Measurements from ENCODE around the gene OR2Z1.
"Not testable (repeated sequence)": the region's sequence is repeated elsewhere in the genome, so short reads cannot be mapped to it uniquely, and the experiment has no call there.

- TF ChIP-seq, protein P1, sequence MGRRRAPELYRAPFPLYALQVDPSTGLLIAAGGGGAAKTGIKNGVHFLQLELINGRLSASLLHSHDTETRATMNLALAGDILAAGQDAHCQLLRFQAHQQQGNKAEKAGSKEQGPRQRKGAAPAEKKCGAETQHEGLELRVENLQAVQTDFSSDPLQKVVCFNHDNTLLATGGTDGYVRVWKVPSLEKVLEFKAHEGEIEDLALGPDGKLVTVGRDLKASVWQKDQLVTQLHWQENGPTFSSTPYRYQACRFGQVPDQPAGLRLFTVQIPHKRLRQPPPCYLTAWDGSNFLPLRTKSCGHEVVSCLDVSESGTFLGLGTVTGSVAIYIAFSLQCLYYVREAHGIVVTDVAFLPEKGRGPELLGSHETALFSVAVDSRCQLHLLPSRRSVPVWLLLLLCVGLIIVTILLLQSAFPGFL (CRISPR knock-in tag; IDR thresholded peaks at IDR 0.05; ENCODE audit: borderline replicate concordance) = not testable (repeated sequence)
- TF ChIP-seq ZNF263 (CRISPR knock-in tag; IDR thresholded peaks at IDR 0.05; ENCODE audit: low read depth); MAX (CRISPR knock-in tag; IDR thresholded peaks at IDR 0.05); CREM (CRISPR knock-in tag; IDR thresholded peaks at IDR 0.05); ZNF317 (CRISPR knock-in tag; IDR thresholded peaks at IDR 0.05; ENCODE audit: borderline replicate concordance, low read depth); ELF4 (CRISPR knock-in tag; IDR thresholded peaks at IDR 0.05; ENCODE audit: low read depth); CTCF (IDR thresholded peaks at IDR 0.05); NR3C1 (CRISPR knock-in tag; conservative IDR thresholded peaks at IDR 0.05; ENCODE audit: low read depth); RELA (CRISPR knock-in tag; IDR thresholded peaks at IDR 0.05; ENCODE audit: borderline replicate concordance): not testable (repeated sequence)
- TF ChIP-seq, protein P2, sequence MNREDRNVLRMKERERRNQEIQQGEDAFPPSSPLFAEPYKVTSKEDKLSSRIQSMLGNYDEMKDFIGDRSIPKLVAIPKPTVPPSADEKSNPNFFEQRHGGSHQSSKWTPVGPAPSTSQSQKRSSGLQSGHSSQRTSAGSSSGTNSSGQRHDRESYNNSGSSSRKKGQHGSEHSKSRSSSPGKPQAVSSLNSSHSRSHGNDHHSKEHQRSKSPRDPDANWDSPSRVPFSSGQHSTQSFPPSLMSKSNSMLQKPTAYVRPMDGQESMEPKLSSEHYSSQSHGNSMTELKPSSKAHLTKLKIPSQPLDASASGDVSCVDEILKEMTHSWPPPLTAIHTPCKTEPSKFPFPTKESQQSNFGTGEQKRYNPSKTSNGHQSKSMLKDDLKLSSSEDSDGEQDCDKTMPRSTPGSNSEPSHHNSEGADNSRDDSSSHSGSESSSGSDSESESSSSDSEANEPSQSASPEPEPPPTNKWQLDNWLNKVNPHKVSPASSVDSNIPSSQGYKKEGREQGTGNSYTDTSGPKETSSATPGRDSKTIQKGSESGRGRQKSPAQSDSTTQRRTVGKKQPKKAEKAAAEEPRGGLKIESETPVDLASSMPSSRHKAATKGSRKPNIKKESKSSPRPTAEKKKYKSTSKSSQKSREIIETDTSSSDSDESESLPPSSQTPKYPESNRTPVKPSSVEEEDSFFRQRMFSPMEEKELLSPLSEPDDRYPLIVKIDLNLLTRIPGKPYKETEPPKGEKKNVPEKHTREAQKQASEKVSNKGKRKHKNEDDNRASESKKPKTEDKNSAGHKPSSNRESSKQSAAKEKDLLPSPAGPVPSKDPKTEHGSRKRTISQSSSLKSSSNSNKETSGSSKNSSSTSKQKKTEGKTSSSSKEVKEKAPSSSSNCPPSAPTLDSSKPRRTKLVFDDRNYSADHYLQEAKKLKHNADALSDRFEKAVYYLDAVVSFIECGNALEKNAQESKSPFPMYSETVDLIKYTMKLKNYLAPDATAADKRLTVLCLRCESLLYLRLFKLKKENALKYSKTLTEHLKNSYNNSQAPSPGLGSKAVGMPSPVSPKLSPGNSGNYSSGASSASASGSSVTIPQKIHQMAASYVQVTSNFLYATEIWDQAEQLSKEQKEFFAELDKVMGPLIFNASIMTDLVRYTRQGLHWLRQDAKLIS (CRISPR knock-in tag; IDR thresholded peaks at IDR 0.05; ENCODE audit: borderline replicate concordance) = not testable (repeated sequence)
- TF ChIP-seq, protein P3, sequence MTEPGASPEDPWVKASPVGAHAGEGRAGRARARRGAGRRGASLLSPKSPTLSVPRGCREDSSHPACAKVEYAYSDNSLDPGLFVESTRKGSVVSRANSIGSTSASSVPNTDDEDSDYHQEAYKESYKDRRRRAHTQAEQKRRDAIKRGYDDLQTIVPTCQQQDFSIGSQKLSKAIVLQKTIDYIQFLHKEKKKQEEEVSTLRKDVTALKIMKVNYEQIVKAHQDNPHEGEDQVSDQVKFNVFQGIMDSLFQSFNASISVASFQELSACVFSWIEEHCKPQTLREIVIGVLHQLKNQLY (CRISPR knock-in tag; IDR thresholded peaks at IDR 0.05) = not testable (repeated sequence)
Measured at GRCh38 chr19:8769265-8769664, 47.8 kb downstream of the OR2Z1 start.
